HG03039 (cell line): ENCODE measurements around the gene TOMM6.

Experiments
- ATAC-seq: cut with Tn5 transposase; IDR thresholded peaks from one replicate; pipeline ENCODE4 v1.9.1; 2021; ENCODE audit warnings: mild to moderate bottlenecking, moderate library complexity; ENCODE audit not compliant: unreplicated experiment

TOMM6 gene

GRCh38 chr6:41787219-41787917, at the start of gene TOMM6:
TSS of gene TOMM6 (plus strand) at chr6:41787694. CDS start at chr6:41787698, 4 bp downstream.
- peak; percentile 63 for ATAC-seq

GRCh38 chr6:41739041-41739440, 48.5 kb upstream of the TOMM6 start:
- ATAC-seq = no peak

GRCh38 chr6:41740366-41741162, 46.9 kb upstream of the TOMM6 start:
- ATAC-seq = no peak

- no peak for ATAC-seq
Observed at GRCh38 chr6:41741625-41742490, 45.6 kb upstream of the TOMM6 start.

- no peak for ATAC-seq
Observed at GRCh38 chr6:41743406-41744235, 43.9 kb upstream of the TOMM6 start.

- no peak for ATAC-seq
Observed at GRCh38 chr6:41744236-41744787, 43.2 kb upstream of the TOMM6 start.

GRCh38 chr6:41746107-41746506, 41.4 kb upstream of the TOMM6 start:
- no peak for ATAC-seq

- no peak for ATAC-seq
Observed at GRCh38 chr6:41747256-41748101, 40.0 kb upstream of the TOMM6 start, which contains the start of gene PGC. TSS of gene PGC (minus strand) at chr6:41747397. CDS start at chr6:41747334, 63 bp downstream.

GRCh38 chr6:41748102-41748477, 39.4 kb upstream of the TOMM6 start:
- no peak for ATAC-seq

- no peak for ATAC-seq
Observed at GRCh38 chr6:41748542-41748941, 39.0 kb upstream of the TOMM6 start.

- ATAC-seq = no peak
Observed at GRCh38 chr6:41750374-41750773, 37.1 kb upstream of the TOMM6 start.

GRCh38 chr6:41755895-41756294, 31.6 kb upstream of the TOMM6 start:
- ATAC-seq = no peak

- ATAC-seq = no peak
Observed at GRCh38 chr6:41756354-41756753, 31.1 kb upstream of the TOMM6 start.

- ATAC-seq = no peak
Observed at GRCh38 chr6:41757271-41757670, 30.2 kb upstream of the TOMM6 start.

- no peak for ATAC-seq
Observed at GRCh38 chr6:41757931-41758640, 29.4 kb upstream of the TOMM6 start.

GRCh38 chr6:41758641-41759035, 28.9 kb upstream of the TOMM6 start:
- no peak for ATAC-seq

GRCh38 chr6:41759106-41759904, 28.2 kb upstream of the TOMM6 start:
- no peak for ATAC-seq
